KMS-11 (cell line): ENCODE measurements around the gene FNDC3B.

Experiments used
- H2AFZ ChIP-seq: fragments of 200-600 bp; sonication (generic); 2 replicates; pipeline ENCODE4 v1.6.1; 2016; ENCODE audit warnings: antibody characterized with exemption, mixed run types, low read depth
- H3K27ac ChIP-seq: fragments of 200-600 bp; sonication (generic); 2 replicates; pipeline ENCODE4 v1.6.1; 2016; ENCODE audit warnings: mild to moderate bottlenecking, mixed run types
- H3K27me3 ChIP-seq: fragments of 200-600 bp; sonication (generic); 2 replicates; pipeline ENCODE4 v1.6.1; 2017; ENCODE audit warnings: mild to moderate bottlenecking, low read depth, mixed run types, moderate library complexity; ENCODE audit not compliant: insufficient read depth
- H3K36me3 ChIP-seq: fragments of 200-600 bp; sonication (generic); 2 replicates; pipeline ENCODE4 v1.6.1; 2017; ENCODE audit warnings: mild to moderate bottlenecking, mixed run types; ENCODE audit not compliant: insufficient read depth
- H3K4me1 ChIP-seq: fragments of 200-600 bp; sonication (generic); 2 replicates; pipeline ENCODE4 v1.6.1; 2016; ENCODE audit warnings: mild to moderate bottlenecking, low read depth, mixed run types; ENCODE audit not compliant: poor library complexity, severe bottlenecking
- H3K4me2 ChIP-seq: fragments of 200-600 bp; sonication (generic); 2 replicates; pipeline ENCODE4 v1.7.0; 2016; ENCODE audit warnings: mild to moderate bottlenecking, mixed run types
- H3K4me3 ChIP-seq: fragments of 200-600 bp; sonication (generic); IDR thresholded peaks from 2 replicates; pipeline ENCODE4 v1.6.1; 2017; ENCODE audit warnings: low read depth, low read length, mixed read lengths; ENCODE audit not compliant: insufficient read depth
- H3K79me2 ChIP-seq: fragments of 200-600 bp; sonication (generic); 2 replicates; pipeline ENCODE4 v1.6.1; 2016; ENCODE audit warnings: low read depth, mixed run types; ENCODE audit not compliant: insufficient read depth
- H3K9ac ChIP-seq: fragments of 200-600 bp; sonication (generic); 2 replicates; pipeline ENCODE4 v1.6.1; 2016; ENCODE audit warnings: mild to moderate bottlenecking, mixed run types
- H4K20me1 ChIP-seq: fragments of 200-600 bp; sonication (generic); 2 replicates; pipeline ENCODE4 v1.6.1; 2016; ENCODE audit warnings: mild to moderate bottlenecking, mixed run types; ENCODE audit not compliant: insufficient read depth
- CTCF ChIP-seq: fragments of 200-600 bp; sonication (generic); conservative IDR thresholded peaks from 2 replicates; pipeline ENCODE4 v1.6.1; 2017; ENCODE audit warnings: low read depth, mild to moderate bottlenecking, antibody characterized with exemption, low read length, moderate library complexity, mixed read lengths

FNDC3B gene

GRCh38 chr3:172263781-172264486 is 224.6 kb downstream of the FNDC3B start:
- peaks cover 10% of the 10 kb centered on the region; the same call in 1 of the 2 replicates for H3K79me2 ChIP-seq
- peaks cover 10% of the 10 kb centered on the region; the same call in 1 of the 2 replicates for H3K36me3 ChIP-seq
- no peak for TF ChIP-seq CTCF

DNA sequence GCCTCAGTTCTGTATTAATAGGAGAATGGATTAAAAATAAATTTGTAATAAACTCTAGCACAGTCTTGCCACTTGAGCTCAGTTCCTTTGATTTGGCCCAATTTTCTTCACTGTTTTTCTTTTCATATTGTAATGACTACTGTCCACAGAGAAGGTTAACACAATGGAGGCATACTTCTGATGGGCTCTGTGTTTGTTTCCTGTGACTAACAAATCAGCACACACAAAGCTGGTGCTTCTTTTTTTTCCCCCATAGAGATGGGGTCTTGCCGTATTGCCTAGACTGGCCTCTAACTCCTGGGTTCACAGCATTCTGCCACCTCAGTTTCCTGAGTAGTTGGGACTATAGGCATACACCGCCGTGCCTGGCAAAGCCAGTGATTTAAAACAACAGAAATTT is 226.7 kb downstream of the FNDC3B start:
- no peaks in the 10 kb centered on the region for H3K27me3 ChIP-seq
- no peak overlapping the region for H3K27ac ChIP-seq
- peaks cover 3% of the 10 kb centered on the region; the same call in 1 of the 2 replicates for H3K36me3 ChIP-seq
- peaks cover 4% of the 10 kb centered on the region; the same call in 1 of the 2 replicates for H4K20me1 ChIP-seq
- no peak overlapping the region for H3K9ac ChIP-seq
- H3K4me3 ChIP-seq: no peak overlapping the region
- H2AFZ ChIP-seq: no peak overlapping the region
- no peak overlapping the region for H3K4me2 ChIP-seq
- H3K4me1 ChIP-seq: no peaks in the 10 kb centered on the region
- no peak for TF ChIP-seq CTCF
- H3K79me2 ChIP-seq: no peaks in the 10 kb centered on the region

More at GRCh38 chr3:172263781-172264486, 224.6 kb downstream of the FNDC3B start:
- Histone ChIP-seq H3K4me2 (no peak overlapping the region), H3K4me1 (no peaks in the 10 kb centered on the region), H4K20me1 (peaks cover 4% of the 10 kb centered on the region; the same call in 1 of the 2 replicates), H3K4me3 (no peak overlapping the region), H3K27me3 (no peaks in the 10 kb centered on the region), H3K27ac (no peak overlapping the region), H2AFZ (no peak overlapping the region), H3K9ac (no peak overlapping the region)

DNA sequence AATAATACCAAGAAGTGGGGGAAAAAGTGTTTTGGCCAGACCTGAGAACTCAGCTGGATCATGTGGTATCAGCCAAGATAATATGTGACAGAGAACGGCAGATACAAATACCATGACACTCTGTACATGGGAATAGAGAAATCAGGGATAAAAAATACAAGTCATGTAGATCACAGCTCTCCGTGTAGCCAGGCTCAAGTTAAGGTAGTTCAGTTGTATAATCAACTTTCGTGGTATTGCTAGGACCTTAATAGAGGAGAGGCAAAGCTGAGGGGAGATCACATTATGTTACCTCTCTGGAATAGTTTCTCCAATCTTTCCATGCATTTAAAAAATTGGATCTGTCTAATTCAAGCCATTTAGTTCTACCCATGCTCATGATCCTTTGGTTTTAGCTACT is 229.0 kb downstream of the FNDC3B start:
- Histone ChIP-seq H3K79me2 (no peaks in the 10 kb centered on the region), H3K4me3 (no peak overlapping the region), H3K27ac (no peak overlapping the region), H3K9ac (no peak overlapping the region), H3K4me1 (no peaks in the 10 kb centered on the region), H3K27me3 (no peaks in the 10 kb centered on the region), H4K20me1 (peaks cover 4% of the 10 kb centered on the region; the same call in 1 of the 2 replicates), H2AFZ (no peak overlapping the region), H3K36me3 (no peaks in the 10 kb centered on the region; the same call in 1 of the 2 replicates), H3K4me2 (no peak overlapping the region)
- no peak for TF ChIP-seq CTCF

DNA sequence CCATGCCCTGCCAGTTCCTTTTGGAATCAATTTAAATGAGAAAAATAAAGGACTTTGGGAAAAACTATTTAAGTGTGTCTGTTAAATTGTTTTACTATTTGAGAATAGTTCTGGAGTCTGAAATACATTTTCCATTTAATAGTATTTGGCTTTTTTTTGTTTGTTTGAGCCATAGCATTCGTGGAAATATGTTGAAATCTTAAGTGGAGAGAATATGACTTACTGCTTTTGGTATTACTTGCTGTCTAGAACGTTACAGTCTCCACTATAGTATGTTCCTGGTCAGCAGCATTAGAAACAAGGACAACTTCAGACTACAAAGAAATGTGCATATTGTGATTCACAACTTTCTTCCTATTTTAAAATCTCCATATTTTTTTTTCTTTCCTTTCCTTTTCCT is 229.5 kb downstream of the FNDC3B start:
- Histone ChIP-seq H2AFZ (no peak overlapping the region), H3K4me2 (no peak overlapping the region), H3K79me2 (no peaks in the 10 kb centered on the region), H3K27me3 (no peaks in the 10 kb centered on the region), H3K9ac (no peak overlapping the region), H4K20me1 (peaks cover 4% of the 10 kb centered on the region; the same call in 1 of the 2 replicates), H3K27ac (no peak overlapping the region), H3K4me3 (no peak overlapping the region), H3K36me3 (no peaks in the 10 kb centered on the region; the same call in 1 of the 2 replicates), H3K4me1 (no peaks in the 10 kb centered on the region)
- TF ChIP-seq CTCF: no peak
